ENCODE data around the gene SNRK.

GRCh38 chr3:43399034-43399433, 112.7 kb downstream of the SNRK start:
- no peak for TF ChIP-seq CTCF (conservative IDR thresholded peaks at IDR 0.05; ENCODE audit: low read depth in 2 of 2)
- no peak for TF ChIP-seq EZH2 (IDR thresholded peaks at IDR 0.05; ENCODE audit: low read depth, unreplicated experiment)
- no peak for TF ChIP-seq REST (IDR thresholded peaks at IDR 0.05; ENCODE audit: unreplicated experiment)
- TF ChIP-seq POLR2AphosphoS5 (IDR thresholded peaks at IDR 0.05; ENCODE audit: low read depth) = no peak
- no peak for TF ChIP-seq EZH2phosphoT487 (IDR thresholded peaks at IDR 0.05; ENCODE audit: unreplicated experiment)
- TF ChIP-seq NANOG (IDR thresholded peaks at IDR 0.05; ENCODE audit: borderline replicate concordance) = no peak
- TF ChIP-seq JUNB (IDR thresholded peaks at IDR 0.05; ENCODE audit: unreplicated experiment) = no peak
- no peak for TF ChIP-seq CREB1 (CRISPR knock-in tag; IDR thresholded peaks at IDR 0.05; ENCODE audit: low read depth)
- TF ChIP-seq ZNF331 (CRISPR knock-in tag; IDR thresholded peaks at IDR 0.05; ENCODE audit: low read depth) = no peak

All from GM23338 (cell line).